Adrenal gland (tissue), 12 donors: ENCODE measurements around the gene ARHGAP6. TPM values are rescaled to one million over a fixed set of nuclear protein-coding genes. Genes with fewer than 3 reads are reported as not detected.

Source experiments
- DNase-seq, 7 donors: peaks; one replicate each; pipeline ENCODE4 v3.0.0-alpha.2; 2019 to 2020
- H3K27ac ChIP-seq, 5 donors: fragments of 200-600 bp; sonication (generic) in 4 of 5; 1 replicate in 3 of 5; 2 replicates in 2 of 5; pipeline versions ENCODE4 v1.5.1 to v1.8.0; 2016 to 2020; ENCODE audit warnings: mild to moderate bottlenecking in 1 of 5
- H3K27me3 ChIP-seq: fragments of 200-600 bp; 2 replicates; pipeline ENCODE4 v1.8.0; 2021
- H3K36me3 ChIP-seq, 2 donors: fragments of 200-600 bp; replicated peaks in 1 of 2; 1 replicate in 1 of 2; 2 replicates in 1 of 2; pipeline versions ENCODE4 v1.5.1 to v1.8.0; 2018 to 2022
- H3K4me1 ChIP-seq, 2 donors: fragments of 200-600 bp; replicated peaks in 1 of 2; 1 replicate in 1 of 2; 2 replicates in 1 of 2; pipeline versions ENCODE4 v1.5.1 to v1.8.0; 2018 to 2021
- H3K4me3 ChIP-seq, 4 donors: fragments of 200-600 bp; sonication (generic) in 3 of 4; one replicate each; pipeline ENCODE4 v1.5.1; 2016 to 2018
- H3K9me3 ChIP-seq, 3 donors: fragments of 200-600 bp; sonication (generic) in 1 of 3; replicated peaks in 1 of 3; 1 replicate in 2 of 3; 2 replicates in 1 of 3; pipeline versions ENCODE4 v1.5.1 to v1.8.0; 2016 to 2021
- CTCF ChIP-seq, 6 experiments: fragments of 450-650 bp in 4 of 6; fragments of 200-600 bp in 2 of 6; sonication (generic) in 1 of 6; IDR thresholded peaks; 1 replicate in 5 of 6; 2 replicates in 1 of 6; pipeline versions ENCODE4 v1.5.1 to v1.8.0; 2016 to 2021; ENCODE audit warnings: antibody characterized with exemption in 6 of 6, mild to moderate bottlenecking in 2 of 6, moderate library complexity in 1 of 6
- POLR2A ChIP-seq, 2 donors: fragments of 450-650 bp; IDR thresholded peaks; one replicate each; pipeline ENCODE4 v1.6.1; 2017; ENCODE audit warnings: antibody characterized with exemption in 2 of 2, mild to moderate bottlenecking in 2 of 2, moderate library complexity in 1 of 2
- WGBS, 4 donors: extraction: QIAGEN DNeasy Blood & Tissue Kit in 2 of 4; methylation state at CpG; one replicate each; pipeline versions ENCODE4 v1.1.5 to v1.1.7; 2013 to 2017; 5-methylcytosine and 5-hydroxymethylcytosine counted together
- intact Hi-C, 2 donors: fragments of 100-400 bp; cut with DNase I; formaldehyde crosslinking; loops; one replicate each; pipeline versions ENCODE4 v1.14.1 to v1.15.0; 2022 to 2023
- polyA plus RNA-seq, 3 donors: library from polyadenylated mRNA; stranded (reverse); fragments of 200-250 nt in 2 of 3; fragments of 350-450 nt in 1 of 3; fragmentation: Illumina TruSeq in 1 of 3; extraction: RNeasy Lipid Tissue Mini Kit (QIAGEN cat#74804) in 1 of 3; gene quantifications; one replicate each; pipeline ENCODE4 v1.2.3, GENCODE V29; 2013 to 2014
- total RNA-seq, 9 donors: library from RNA; depleted of rRNA in 4 of 9; stranded (reverse); fragments of >200 nt in 4 of 9; fragments of 120-200 nt in 1 of 9; fragmentation: NEBNext Ultra II Directional in 1 of 9; extraction: Animal tissue kit (Norgen Biotek cat#: 25700) in 1 of 9; gene quantifications; one replicate each; pipeline versions ENCODE4 v1.1.0 to v1.2.4, GENCODE V29; 2013 to 2023
- donor health status: healthy with polysubstance abuse.
- donor health status: Bipolar disorder and iron deficiency.
- donor health status: DM: yes; HTN: yes; CAD: no.
- donor health status: DM: no; HTN: no; CAD: no.
- donor health status: DM: no; HTN: no; CAD: no.
- donor health status: DM: yes; HTN: yes; CAD: no.

The ARHGAP6 gene
- total and polyA plus RNA-seq, 12 donors, result 0.78 to 4.2 (median 2.7) TPM

- H3K4me3 ChIP-seq, result no peak overlapping the region
- WGBS, 4 donors, result 54 to 72% (median 65%) methylated on average over 3 of the region's 3 CpGs
- H3K27ac ChIP-seq, result no peak overlapping the region
- no peaks in the 10 kb centered on the region for H3K9me3 ChIP-seq
- no peak for TF ChIP-seq POLR2A (IDR thresholded peaks at IDR 0.05)
- no peak for TF ChIP-seq CTCF (IDR thresholded peaks at IDR 0.05)
- H3K36me3 ChIP-seq, result no peaks in the 10 kb centered on the region
- no peaks in the 10 kb centered on the region for H3K4me1 ChIP-seq
- H3K27me3 ChIP-seq, result no peaks in the 10 kb centered on the region
- no peak for DNase-seq
- intact Hi-C loops, result no loop called here
Observed at GRCh38 chrX:11398139-11398538, 267.6 kb downstream of the ARHGAP6 start.

DNA sequence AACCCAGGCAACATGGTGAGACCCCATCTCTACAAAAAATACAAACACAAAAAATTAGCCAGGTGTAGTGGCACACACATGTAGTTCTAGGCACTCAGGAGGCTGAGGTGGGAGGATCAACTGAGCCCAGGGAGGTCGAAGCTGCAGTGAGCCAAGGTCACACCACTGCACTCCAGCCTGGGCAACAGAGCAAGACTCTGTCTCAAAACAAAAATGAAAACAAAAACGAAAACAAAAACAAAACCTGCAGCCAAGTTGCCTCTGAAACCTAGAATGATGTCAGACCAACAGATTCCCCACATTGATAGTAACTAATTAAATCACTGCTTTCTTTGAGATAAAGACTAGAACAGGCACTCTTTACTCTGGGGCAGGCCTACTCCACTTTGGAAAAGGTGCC is 268.0 kb downstream of the ARHGAP6 start:
- DNase-seq, result no peak
- intact Hi-C loops, result no loop called here
- 37 to 64% (median 53%) methylated on average over 2 of the region's 2 CpGs for WGBS, 4 donors
- Histone ChIP-seq H3K9me3 (no peaks in the 10 kb centered on the region), H3K27ac (no peak overlapping the region), H3K4me1 (no peaks in the 10 kb centered on the region), H3K36me3 (no peaks in the 10 kb centered on the region), H3K27me3 (no peaks in the 10 kb centered on the region), H3K4me3 (no peak overlapping the region)
- TF ChIP-seq CTCF (IDR thresholded peaks at IDR 0.05), result no peak
- no peak for TF ChIP-seq POLR2A (IDR thresholded peaks at IDR 0.05)

DNA sequence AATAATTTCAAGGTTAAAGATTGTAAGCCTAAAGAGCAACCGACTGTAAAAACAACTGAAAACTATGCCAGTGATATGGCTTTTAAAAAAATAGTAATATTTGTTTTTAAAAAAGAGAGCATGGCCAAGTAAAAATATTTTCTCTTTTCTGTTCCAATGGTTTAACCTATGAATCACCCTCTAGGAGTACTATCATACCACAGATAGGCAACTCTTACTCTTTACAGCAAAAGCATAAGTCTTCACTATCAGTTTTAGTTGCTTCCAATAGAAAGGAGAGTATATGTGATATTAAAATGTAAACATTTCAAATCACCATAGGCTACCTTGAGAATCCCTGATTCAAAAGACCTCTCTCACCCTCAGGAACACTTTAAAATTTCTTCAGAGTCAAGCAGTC is 269.9 kb downstream of the ARHGAP6 start:
- Histone ChIP-seq H3K4me3 (no peak overlapping the region), H3K27me3 (no peaks in the 10 kb centered on the region), H3K27ac (no peak overlapping the region), H3K36me3 (no peaks in the 10 kb centered on the region), H3K9me3 (no peaks in the 10 kb centered on the region), H3K4me1 (no peaks in the 10 kb centered on the region)
- intact Hi-C loops, result no loop called here
- WGBS, 4 donors, result 15 to 44% (median 30%) methylated on average over 1 of the region's 1 CpG
- TF ChIP-seq POLR2A (IDR thresholded peaks at IDR 0.05) (no peak), CTCF (IDR thresholded peaks at IDR 0.05) (no peak)
- DNase-seq, result no peak

- intact Hi-C loops, result no loop called here
Observed at GRCh38 chrX:11393949-11394654, 271.6 kb downstream of the ARHGAP6 start.

More at GRCh38 chrX:11393949-11394654, 271.6 kb downstream of the ARHGAP6 start:
- TF ChIP-seq POLR2A (IDR thresholded peaks at IDR 0.05) (no peak), CTCF (IDR thresholded peaks at IDR 0.05) (no peak)
- H3K27ac ChIP-seq, result no peak overlapping the region
- no peak for DNase-seq
- no peak overlapping the region for H3K4me3 ChIP-seq
- no peaks in the 10 kb centered on the region for H3K36me3 ChIP-seq
- no peaks in the 10 kb centered on the region for H3K9me3 ChIP-seq
- 80 to 90% (median 86%) methylated on average over 2 of the region's 2 CpGs for WGBS, 4 donors
- H3K27me3 ChIP-seq, result no peaks in the 10 kb centered on the region
- no peaks in the 10 kb centered on the region for H3K4me1 ChIP-seq
